Hepatocyte (in vitro differentiated cells): ENCODE data around the gene GDNF.

ENCODE experiments used
- CTCF ChIP-seq: fragments of 200-600 bp; sonication (generic); IDR thresholded peaks from 2 replicates; pipeline ENCODE4 v1.5.1; 2016; ENCODE audit warnings: antibody characterized with exemption, mild to moderate bottlenecking; ENCODE audit not compliant: poor library complexity
- EZH2 ChIP-seq: fragments of 200-600 bp; sonication (generic); IDR thresholded peaks from 2 replicates; pipeline ENCODE4 v1.6.1; 2016; ENCODE audit warnings: antibody characterized with exemption, mild to moderate bottlenecking, borderline replicate concordance

GRCh38 chr5:37776826-37777225, 63.0 kb downstream of the GDNF start:
- no peak for TF ChIP-seq CTCF
- no peak for TF ChIP-seq EZH2
